Activated CD8-positive, alpha-beta T cell treated with anti-CD3 and anti-CD28 coated beads, Interleukin-2, amount 10 ng/mL, durations not matched to agents 7 days and 5 days (primary cell): ENCODE measurements around the gene ZNF813. TPM values are rescaled to one million over a fixed set of nuclear protein-coding genes. Genes with fewer than 3 reads are reported as not detected.
"Not testable (repeated sequence)": the region's sequence is repeated elsewhere in the genome, so short reads cannot be mapped to it uniquely, and the experiment has no call there.

ENCODE experiments used
- ATAC-seq: fragments of 150-1000 bp; cut with Tn5 transposase; one replicate; pipeline ENCODE4 v1.10.0; 2021; ENCODE audit warnings: moderate library complexity
- CTCF ChIA-PET: fragments of 350-600 bp; sonication (Branson Sonifier 250); formaldehyde crosslinking; loops from one replicate; lab custom pipeline; 2021; ENCODE audit warnings: antibody characterized with exemption; lab: Charles Lee
- POLR2A ChIA-PET: fragments of 350-600 bp; sonication (Branson Sonifier 250); formaldehyde crosslinking; loops from one replicate; lab custom pipeline; 2021; ENCODE audit warnings: antibody characterized with exemption; lab: Charles Lee
- DNase-seq: peaks from one replicate; pipeline ENCODE4 v3.0.0-alpha.2; 2020
- H3K27ac Mint-ChIP-seq: one replicate; pipeline ENCODE4 v1.8.0; 2021; ENCODE audit warnings: mild to moderate bottlenecking, mixed read lengths
- H3K27me3 Mint-ChIP-seq: one replicate; pipeline ENCODE4 v1.8.0; 2021; ENCODE audit warnings: low read depth, mixed read lengths
- H3K36me3 Mint-ChIP-seq: one replicate; pipeline ENCODE4 v1.8.0; 2021; ENCODE audit warnings: low read depth, mixed read lengths
- H3K4me1 Mint-ChIP-seq: one replicate; pipeline ENCODE4 v1.8.0; 2021; ENCODE audit warnings: low read depth, mixed read lengths
- H3K4me3 Mint-ChIP-seq: one replicate; pipeline ENCODE4 v1.8.0; 2021; ENCODE audit warnings: mild to moderate bottlenecking, mixed read lengths
- H3K9me3 Mint-ChIP-seq: one replicate; pipeline ENCODE4 v1.8.0; 2022; ENCODE audit warnings: mixed read lengths; ENCODE audit not compliant: insufficient read depth
- total RNA-seq, 2 experiments: library from RNA; stranded (reverse); gene quantifications; one replicate each; pipeline ENCODE4 v1.2.3, GENCODE V29; 2021

Gene ZNF813
- total RNA-seq = 1 to 10 TPM; 5.0 to 6.2 TPM

GRCh38 chr19:53467485-53468262 is at the start of gene ZNF813:
TSS of gene ZNF813 (plus strand) at chr19:53467733. CDS start at chr19:53483823, 16,090 bp downstream.
- peak; percentile 98 for ATAC-seq
- H3K27me3 Mint-ChIP-seq = peaks cover 9% of the 10 kb centered on the region
- H3K27ac Mint-ChIP-seq = peak within 1 kb of the TSS; percentile 90
- DNase-seq = peak; percentile 97
- H3K4me3 Mint-ChIP-seq = peak within 1 kb of the TSS; percentile 89
- H3K9me3 Mint-ChIP-seq = peaks cover 25% of the 10 kb centered on the region
- ChIA-PET POLR2A (no interaction called here), CTCF (no interaction called here)
- peaks cover 37% of the 10 kb centered on the region for H3K36me3 Mint-ChIP-seq
- peaks cover 15% of the 10 kb centered on the region for H3K4me1 Mint-ChIP-seq

GRCh38 chr19:53420520-53421315 is 46.8 kb upstream of the ZNF813 start:
- H3K36me3 Mint-ChIP-seq, CTCF ChIA-PET, H3K27me3 Mint-ChIP-seq, POLR2A ChIA-PET, H3K4me1 Mint-ChIP-seq, ATAC-seq, DNase-seq, H3K4me3 Mint-ChIP-seq, H3K27ac Mint-ChIP-seq: not testable (repeated sequence)
- H3K9me3 Mint-ChIP-seq = peaks cover 14% of the 10 kb centered on the region

- H3K4me3 Mint-ChIP-seq = no peak overlapping the region
- peaks cover 2% of the 10 kb centered on the region for H3K4me1 Mint-ChIP-seq
- H3K27ac Mint-ChIP-seq = no peak overlapping the region
- DNase-seq (no peak), ATAC-seq (no peak)
- no peaks in the 10 kb centered on the region for H3K27me3 Mint-ChIP-seq
- CTCF ChIA-PET = no interaction called here
- POLR2A ChIA-PET = no interaction called here
- peaks cover 13% of the 10 kb centered on the region for H3K9me3 Mint-ChIP-seq
- peaks cover 1% of the 10 kb centered on the region for H3K36me3 Mint-ChIP-seq
Measured at GRCh38 chr19:53422551-53422950, 45.0 kb upstream of the ZNF813 start.

- peaks cover 13% of the 10 kb centered on the region for H3K9me3 Mint-ChIP-seq
- H3K27ac Mint-ChIP-seq, CTCF ChIA-PET, DNase-seq, ATAC-seq, H3K4me3 Mint-ChIP-seq, POLR2A ChIA-PET, H3K36me3 Mint-ChIP-seq, H3K4me1 Mint-ChIP-seq, H3K27me3 Mint-ChIP-seq: not testable (repeated sequence)
Measured at GRCh38 chr19:53423074-53423473, 44.5 kb upstream of the ZNF813 start.

GRCh38 chr19:53423680-53424079 is 43.9 kb upstream of the ZNF813 start:
- H3K9me3 Mint-ChIP-seq, H3K4me3 Mint-ChIP-seq, H3K27ac Mint-ChIP-seq, DNase-seq, POLR2A ChIA-PET, H3K36me3 Mint-ChIP-seq, H3K4me1 Mint-ChIP-seq, ATAC-seq, H3K27me3 Mint-ChIP-seq: not testable (repeated sequence)
- CTCF ChIA-PET = interaction anchor here (1.1 kb wide), 1 partner anchor 35 kb away, joined by 3 read pairs; no protein-coding TSS in a partner anchor

DNA sequence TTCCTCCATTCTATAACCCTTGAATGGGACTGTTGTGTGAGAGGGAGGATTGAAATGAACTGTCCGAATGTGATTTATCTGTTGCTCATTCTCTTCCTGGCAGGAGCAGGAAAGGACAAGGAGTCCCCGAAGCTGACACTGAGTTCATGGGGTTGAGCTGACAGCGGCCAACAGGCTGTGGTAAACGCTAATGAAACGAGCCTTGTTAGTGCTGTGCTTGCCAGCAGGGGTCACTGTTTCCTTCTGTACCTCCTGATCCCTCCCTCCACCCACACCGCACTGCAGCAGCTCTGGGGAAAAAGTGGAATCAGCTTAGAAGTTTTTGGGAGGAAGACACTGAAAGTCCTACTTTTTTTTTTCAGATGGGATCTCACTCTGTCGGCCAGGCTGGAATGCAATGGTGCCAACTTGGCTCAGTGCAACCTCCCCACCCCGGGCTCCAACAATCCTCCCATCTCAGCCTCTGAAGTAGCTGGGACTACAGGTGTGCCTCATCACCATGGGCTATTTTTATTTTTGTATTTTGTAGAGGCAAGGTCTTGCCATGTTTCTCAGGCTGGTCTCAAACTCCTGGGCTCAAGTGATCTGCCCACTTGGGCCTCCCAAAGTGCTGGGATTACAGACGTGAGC is 42.5 kb upstream of the ZNF813 start:
- POLR2A ChIA-PET = no interaction called here
- H3K36me3 Mint-ChIP-seq = no peaks in the 10 kb centered on the region
- DNase-seq (peak; percentile 76), ATAC-seq (peak; percentile 90)
- no peaks in the 10 kb centered on the region for H3K9me3 Mint-ChIP-seq
- H3K27ac Mint-ChIP-seq = no peak overlapping the region
- CTCF ChIA-PET = interaction anchor here (0.6 to 2.4 kb wide), 9 partner anchors 33 to 1648 kb away, joined by 3 to 9 read pairs (median 3); partner anchors contain the start of gene ZNF845
- H3K27me3 Mint-ChIP-seq = no peaks in the 10 kb centered on the region
- H3K4me3 Mint-ChIP-seq = no peak overlapping the region
- H3K4me1 Mint-ChIP-seq = peaks cover 2% of the 10 kb centered on the region

GRCh38 chr19:53431399-53432087 is 36.0 kb upstream of the ZNF813 start, which contains the start of gene ZNF761:
TSS of gene ZNF761 (plus strand) at chr19:53431984. CDS start at chr19:53447269, 15,285 bp downstream.
- H3K36me3 Mint-ChIP-seq = peaks cover 41% of the 10 kb centered on the region
- peak; percentile 99 for ATAC-seq
- H3K9me3 Mint-ChIP-seq = peaks cover 24% of the 10 kb centered on the region
- CTCF ChIA-PET = interaction anchor here (0.6 to 1.2 kb wide), 2 partner anchors 236 to 357 kb away, joined by 3 read pairs; no protein-coding TSS in a partner anchor
- peak; percentile 97 for DNase-seq
- peak within 1 kb of the TSS; percentile 90 for H3K4me3 Mint-ChIP-seq
- POLR2A ChIA-PET = interaction anchor here (0.5 to 1.4 kb wide), 5 partner anchors 36 to 1935 kb away, joined by 3 to 5 read pairs (median 3); partner anchors contain the start of gene ZNF765
- no peaks in the 10 kb centered on the region for H3K27me3 Mint-ChIP-seq
- H3K4me1 Mint-ChIP-seq = peaks cover 25% of the 10 kb centered on the region
- H3K27ac Mint-ChIP-seq = peak within 1 kb of the TSS; percentile 92

DNA sequence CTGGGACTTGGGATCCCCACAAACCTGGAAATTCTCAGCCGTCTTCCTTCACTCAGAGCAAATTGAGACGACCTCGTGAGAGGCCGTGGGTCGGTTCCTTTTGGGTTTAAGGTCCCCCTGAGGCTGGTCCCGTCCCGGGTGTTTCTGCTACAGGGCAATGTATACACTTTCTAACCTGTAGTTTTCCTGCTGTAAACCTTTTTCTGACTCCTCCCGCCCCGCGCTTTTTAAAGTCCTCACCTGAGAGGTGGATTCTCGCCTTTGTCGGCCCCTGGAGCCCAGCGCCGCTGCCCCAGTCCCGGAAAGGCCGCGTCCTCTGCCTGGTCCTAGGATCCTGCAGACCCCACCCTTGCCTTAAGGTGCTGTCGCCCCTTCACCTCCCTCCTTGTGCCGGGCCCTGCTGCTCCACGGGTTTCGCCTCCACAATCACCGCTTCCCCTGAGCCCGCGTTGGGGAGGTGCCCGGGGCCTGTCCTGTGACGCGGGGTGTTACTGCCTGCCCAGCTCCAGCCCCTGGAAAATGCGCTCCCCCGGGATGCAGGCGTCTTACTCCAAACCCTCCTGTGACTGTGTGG is 35.4 kb upstream of the ZNF813 start:
- POLR2A ChIA-PET = interaction anchor here (0.6 to 1.4 kb wide), 3 partner anchors 37 to 1015 kb away, joined by 3 to 5 read pairs (median 5); partner anchors contain the start of gene ZNF765

GRCh38 chr19:53443809-53444208 is 23.7 kb upstream of the ZNF813 start:
- H3K27me3 Mint-ChIP-seq, CTCF ChIA-PET, POLR2A ChIA-PET, H3K27ac Mint-ChIP-seq, H3K4me3 Mint-ChIP-seq, H3K4me1 Mint-ChIP-seq, ATAC-seq, DNase-seq: not testable (repeated sequence)
- Mint-ChIP-seq H3K36me3 (peaks cover 89% of the 10 kb centered on the region), H3K9me3 (peaks cover 40% of the 10 kb centered on the region)

More for the DNA sequence above, 35.4 kb upstream of the ZNF813 start:
- DNase-seq (peak; percentile 40), ATAC-seq (peak; percentile 43)
- Mint-ChIP-seq H3K27ac (peak overlapping the region; percentile 92), H3K4me1 (peaks cover 25% of the 10 kb centered on the region), H3K36me3 (peaks cover 46% of the 10 kb centered on the region), H3K4me3 (peak overlapping the region; percentile 90), H3K9me3 (peaks cover 26% of the 10 kb centered on the region), H3K27me3 (no peaks in the 10 kb centered on the region)
- CTCF ChIA-PET = interaction anchor here (1.2 kb wide), 1 partner anchor 237 kb away, joined by 3 read pairs; no protein-coding TSS in a partner anchor

DNA sequence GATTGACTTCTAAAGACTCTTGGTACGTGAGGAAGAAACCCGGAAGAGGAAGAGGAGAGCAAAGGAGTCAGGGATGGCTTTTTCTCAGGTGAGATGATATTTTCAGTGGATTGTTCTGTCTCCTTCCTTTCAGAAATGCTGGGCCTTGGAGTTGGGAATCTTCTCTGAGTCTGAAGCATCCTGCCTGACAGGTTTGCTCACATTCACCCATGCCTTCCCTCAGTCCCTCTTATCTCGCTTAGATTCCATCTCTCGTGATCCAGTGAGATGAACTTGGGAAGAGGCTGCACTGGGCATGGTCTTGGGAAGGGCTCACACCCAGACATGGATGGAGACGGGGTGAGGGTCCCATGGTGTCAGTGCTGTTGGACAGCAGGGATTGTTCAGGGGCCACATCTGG is 20.3 kb upstream of the ZNF813 start:
- H3K27me3 Mint-ChIP-seq, H3K4me1 Mint-ChIP-seq, ATAC-seq, DNase-seq, H3K27ac Mint-ChIP-seq, CTCF ChIA-PET, POLR2A ChIA-PET, H3K4me3 Mint-ChIP-seq: not testable (repeated sequence)
- Mint-ChIP-seq H3K9me3 (peaks cover 37% of the 10 kb centered on the region), H3K36me3 (peaks cover 90% of the 10 kb centered on the region)
